ENCODE measurements around the gene RCL1. TPM values are rescaled to one million over a fixed set of nuclear protein-coding genes. Genes with fewer than 3 reads are reported as not detected.

RCL1 gene
- total RNA-seq, 1 experiment from 2014 or later = 34.4 TPM

DNA sequence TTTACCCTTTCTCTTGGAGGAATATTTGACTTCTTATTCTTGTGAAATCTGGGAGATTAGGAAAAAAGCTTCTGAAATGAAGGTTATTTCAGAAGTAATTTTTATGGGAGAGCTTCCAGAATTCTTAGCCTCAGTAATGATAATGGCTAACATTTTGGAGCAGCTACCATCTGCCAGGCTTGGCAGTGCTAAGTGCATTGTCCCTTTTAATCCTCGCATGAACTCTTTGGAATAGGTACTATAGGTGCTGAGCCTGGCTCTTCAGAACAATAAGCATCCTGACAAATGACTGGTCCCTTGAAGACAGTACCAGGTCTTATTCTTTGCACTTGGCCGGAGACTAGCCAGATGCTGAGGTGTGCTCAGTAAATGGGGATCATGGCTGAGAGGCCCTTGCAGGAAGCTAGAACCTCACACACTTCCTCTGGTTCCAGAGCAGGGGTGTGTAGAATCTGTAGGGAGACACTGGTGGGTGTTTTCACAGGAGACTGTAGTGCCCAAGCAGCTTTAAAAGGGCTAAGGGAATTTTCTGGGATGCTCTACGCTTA lies 90.7 kb downstream of the RCL1 start:
- H3K27ac Mint-ChIP-seq = no peak overlapping the region
- Histone ChIP-seq H3K18ac (ENCODE audit: insufficient read length, low read depth, low read length) (no peak overlapping the region), H2AK5ac (ENCODE audit: insufficient read length, low read length) (no peak overlapping the region), H3K4me2 (ENCODE audit: insufficient read depth, insufficient read length, low read length) (no peak overlapping the region), H2BK12ac (ENCODE audit: insufficient read length, low read depth, low read length) (no peak overlapping the region), H3K27me3 (ENCODE audit: insufficient read depth, low read length) (no peaks in the 10 kb centered on the region), H2BK20ac (ENCODE audit: low read depth, low read length, poor library complexity, severe bottlenecking) (no peak overlapping the region), H2BK5ac (ENCODE audit: insufficient read length, low read length) (no peak overlapping the region), H3K23ac (ENCODE audit: insufficient read length, low read depth, low read length) (no peak overlapping the region), H3K79me2 (ENCODE audit: insufficient read depth, low read length) (no peaks in the 10 kb centered on the region), H4K8ac (replicated peaks; ENCODE audit: insufficient read length, low read depth, low read length) (no peak overlapping the region), H3K56ac (ENCODE audit: insufficient read length, low read depth, low read length) (no peak overlapping the region), H3K27ac (ENCODE audit: insufficient read length, low read depth, low read length) (no peak overlapping the region), H3K4me1 (ENCODE audit: insufficient read depth, low read length) (no peaks in the 10 kb centered on the region), H3K79me1 (ENCODE audit: insufficient read depth, low read depth, low read length, poor library complexity, severe bottlenecking) (no peaks in the 10 kb centered on the region), H3K4ac (ENCODE audit: low read depth, low read length) (no peak overlapping the region), H4K5ac (ENCODE audit: insufficient read length, low read depth, low read length) (no peak overlapping the region), H3K14ac (ENCODE audit: insufficient read depth, low read length) (no peak overlapping the region), H2BK15ac (ENCODE audit: low read depth, low read length) (no peak overlapping the region), H3K9ac (ENCODE audit: extremely low read depth, insufficient read length, low read length) (no peak overlapping the region), H3K23me2 (ENCODE audit: insufficient read length, low read depth, low read length, poor library complexity, severe bottlenecking) (no peaks in the 10 kb centered on the region), H4K20me1 (ENCODE audit: control insufficient read depth, insufficient read depth, insufficient read length) (no peaks in the 10 kb centered on the region), H2AFZ (ENCODE audit: low read length) (no peak overlapping the region), H2BK120ac (ENCODE audit: low read depth, low read length, poor library complexity, severe bottlenecking) (no peak overlapping the region), H4K91ac (ENCODE audit: insufficient read length, low read depth, low read length) (no peak overlapping the region), H3K9me3 (ENCODE audit: control insufficient read depth, low read depth, low read length) (no peaks in the 10 kb centered on the region), H3T11ph (ENCODE audit: low read length) (no peak overlapping the region)
- no peaks in the 10 kb centered on the region for H3K27me3 Mint-ChIP-seq (ENCODE audit: low read depth)
- DNase-seq = no peak
- no CpG with 5 or more reads among the region's 3 CpGs for WGBS (ENCODE audit: extremely low coverage, insufficient read length, low lambda C conversion rate)
- H3K9me3 Mint-ChIP-seq = no peaks in the 10 kb centered on the region
- no peak for TF ChIP-seq CTCF (conservative IDR thresholded peaks at IDR 0.05)
- peaks cover 23 to 40% of the 10 kb centered on the region in 2 experiments for H3K4me1 Mint-ChIP-seq
- H3K36me3 Mint-ChIP-seq (ENCODE audit: insufficient read depth in 1 of 3, low read depth in 3 of 3) = peaks cover 0 to 10% (median 5%) of the 10 kb centered on the region in 3 experiments; a peak in 4 of 7 replicates
- no peak overlapping the region for H3K4me3 Mint-ChIP-seq
